Kidney (tissue), 14 donors: ENCODE results near the gene PTPRG. TPM values are rescaled to one million over a fixed set of nuclear protein-coding genes. Genes with fewer than 3 reads are reported as not detected.

Source experiments
- DNase-seq, 5 donors: peaks; one replicate each; pipeline ENCODE4 v3.0.0-alpha.2; 2013 to 2020
- FAIRE-seq: peaks from 2 replicates; lab custom pipeline; 2012; peaks lifted over from hg19 to GRCh38; lab: Jason Lieb, UNC
- H3K27ac ChIP-seq, 2 donors: one replicate each; pipeline ENCODE4 v1.7.0; 2013; ENCODE audit warnings: low read depth in 2 of 2, low read length in 2 of 2, inconsistent platforms in 1 of 2
- H3K27me3 ChIP-seq: one replicate; pipeline ENCODE4 v1.7.1; 2013; ENCODE audit warnings: low read length, inconsistent platforms; ENCODE audit not compliant: control insufficient read depth, insufficient read depth
- H3K36me3 ChIP-seq, 3 donors: one replicate each; pipeline versions ENCODE4 v1.7.0 to v1.7.1; 2013; ENCODE audit warnings: low read length in 3 of 3, control low read depth in 1 of 3, inconsistent platforms in 1 of 3; ENCODE audit not compliant: insufficient read depth in 3 of 3, control insufficient read depth in 2 of 3
- H3K4me1 ChIP-seq, 3 donors: one replicate each; pipeline versions ENCODE4 v1.7.0 to v1.7.1; 2013; ENCODE audit warnings: low read length in 3 of 3, inconsistent platforms in 1 of 3, low read depth in 1 of 3; ENCODE audit not compliant: control insufficient read depth in 2 of 3, insufficient read depth in 2 of 3
- H3K4me3 ChIP-seq, 3 donors: one replicate each; pipeline versions ENCODE4 v1.7.0 to v1.8.1; 2013; ENCODE audit warnings: low read length in 3 of 3, control low read depth in 1 of 3, inconsistent platforms in 1 of 3
- H3K9ac ChIP-seq, 3 donors: one replicate each; pipeline versions ENCODE4 v1.7.0 to v1.7.1; 2013; ENCODE audit warnings: low read length in 3 of 3, control low read depth in 1 of 3, inconsistent platforms in 1 of 3
- H3K9me3 ChIP-seq, 3 donors: one replicate each; pipeline versions ENCODE4 v1.7.0 to v1.7.1; 2013; ENCODE audit warnings: low read length in 3 of 3, control low read depth in 1 of 3, inconsistent platforms in 1 of 3; ENCODE audit not compliant: control insufficient read depth in 2 of 3, insufficient read depth in 1 of 3
- CTCF ChIP-seq: IDR thresholded peaks from 3 replicates; pipeline ENCODE4 v1.5.1; 2012; ENCODE audit warnings: mild to moderate bottlenecking, moderate library complexity, borderline replicate concordance; ENCODE audit not compliant: insufficient read depth; ENCODE audit errors: extremely low read depth
- intact Hi-C: fragments of 100-400 bp; cut with DNase I; formaldehyde crosslinking; loops from one replicate; pipeline ENCODE4 v1.11.1; 2022
- polyA plus RNA-seq: library from polyadenylated mRNA; stranded (reverse); fragments of 350-450 nt; fragmentation: Illumina TruSeq; extraction: RNeasy Lipid Tissue Mini Kit (QIAGEN cat#74804); gene quantifications from one replicate; pipeline ENCODE4 v1.2.3, GENCODE V29; 2014; ENCODE audit warnings: low read depth, low replicate concordance; ENCODE audit not compliant: insufficient read depth
- total RNA-seq: library from RNA; stranded (reverse); fragmentation: NEBNext Ultra II Directional; extraction: Animal tissue kit (Norgen Biotek cat#: 25700); gene quantifications from one replicate; pipeline ENCODE4 v1.2.1, GENCODE V29; 2021
- donor health status: control.
- donor health status: control.
- donor health status: control.
- donor health status: control.
- donor health status: control.
- donor health status: DM: yes; HTN: yes; CAD: no.
- donor health status: Normal renal cell carcinoma (clear cell type).

PTPRG gene
- total and polyA plus RNA-seq, 2 donors from 2014 or later = 9.2 to 154 TPM

GRCh38 chr3:61605589-61606175 lies 44.3 kb downstream of the PTPRG start:
- Histone ChIP-seq H3K4me1 (peaks cover 0 to 3% (median 2%) of the 10 kb centered on the region in 3 donors), H3K9ac (no peak overlapping the region), H3K4me3 (no peak overlapping the region), H3K27ac (no peak overlapping the region), H3K27me3 (no peaks in the 10 kb centered on the region), H3K36me3 (no peaks in the 10 kb centered on the region), H3K9me3 (no peaks in the 10 kb centered on the region)
- FAIRE-seq = no peak
- intact Hi-C loops = no loop called here
- no peak for TF ChIP-seq CTCF
- DNase-seq = no peak

GRCh38 chr3:61606196-61606595 lies 44.8 kb downstream of the PTPRG start:
- H3K4me3 ChIP-seq = no peak overlapping the region
- FAIRE-seq = no peak

GRCh38 chr3:61608072-61608471 lies 46.7 kb downstream of the PTPRG start:
- Histone ChIP-seq H3K4me3 (no peak overlapping the region), H3K27me3 (no peaks in the 10 kb centered on the region), H3K9ac (no peak overlapping the region), H3K9me3 (no peaks in the 10 kb centered on the region), H3K4me1 (peaks cover 0 to 7% (median 6%) of the 10 kb centered on the region in 3 donors), H3K27ac (no peak overlapping the region), H3K36me3 (no peaks in the 10 kb centered on the region)
- FAIRE-seq (no peak), DNase-seq (no peak)
- intact Hi-C loops = no loop called here
- no peak for TF ChIP-seq CTCF

More at GRCh38 chr3:61606196-61606595, 44.8 kb downstream of the PTPRG start:
- H3K27me3 ChIP-seq = no peaks in the 10 kb centered on the region
- H3K27ac ChIP-seq = no peak overlapping the region
- no peak overlapping the region for H3K9ac ChIP-seq
- peaks cover 0 to 3% (median 2%) of the 10 kb centered on the region in 3 donors for H3K4me1 ChIP-seq
- TF ChIP-seq CTCF = no peak
- H3K36me3 ChIP-seq = no peaks in the 10 kb centered on the region
- DNase-seq = no peak
- H3K9me3 ChIP-seq = no peaks in the 10 kb centered on the region
- intact Hi-C loops = no loop called here

- Histone ChIP-seq H3K36me3 (no peaks in the 10 kb centered on the region), H3K27me3 (no peaks in the 10 kb centered on the region), H3K9me3 (no peaks in the 10 kb centered on the region), H3K4me3 (no peak overlapping the region), H3K27ac (no peak overlapping the region), H3K4me1 (peaks cover 0 to 7% (median 6%) of the 10 kb centered on the region in 3 donors), H3K9ac (no peak overlapping the region)
- TF ChIP-seq CTCF = no peak
- FAIRE-seq (no peak), DNase-seq (no peak)
- intact Hi-C loops = no loop called here
Observed at GRCh38 chr3:61608711-61609110, 47.3 kb downstream of the PTPRG start.
